Pancreas (tissue), 10 donors: ENCODE data around the gene NACC2. TPM values are rescaled to one million over a fixed set of nuclear protein-coding genes. Genes with fewer than 3 reads are reported as not detected.

Experiments used
- ATAC-seq, 4 donors: fragments of 200-7000 bp; cut with Tn5 transposase; one replicate each; pipeline versions ENCODE4 v1.8.0 to v1.9.1; 2020; ENCODE audit warnings: mild to moderate bottlenecking in 4 of 4, moderate library complexity in 4 of 4
- DNase-seq, 6 donors: peaks; one replicate each; pipeline ENCODE4 v3.0.0-alpha.2; 2020
- FAIRE-seq: peaks from 2 replicates; lab custom pipeline; 2012; peaks lifted over from hg19 to GRCh38; lab: Jason Lieb, UNC
- H3K27ac ChIP-seq, 4 donors: fragments of 200-600 bp; sonication (generic); 1 replicate in 3 of 4; 2 replicates in 1 of 4; pipeline versions ENCODE4 v1.5.0 to v1.8.0; 2020
- H3K27me3 ChIP-seq, 4 donors: fragments of 200-600 bp; one replicate each; pipeline ENCODE4 v1.8.0; 2021
- H3K36me3 ChIP-seq, 3 donors: fragments of 200-600 bp; sonication (generic) in 1 of 3; one replicate each; pipeline versions ENCODE4 v1.5.0 to v1.8.0; 2020 to 2021
- H3K4me1 ChIP-seq, 3 donors: fragments of 200-600 bp; one replicate each; pipeline ENCODE4 v1.8.0; 2021
- H3K4me3 ChIP-seq, 4 donors: fragments of 200-600 bp; sonication (generic) in 2 of 4; one replicate each; pipeline versions ENCODE4 v1.5.0 to v1.8.0; 2020 to 2021
- H3K9me3 ChIP-seq, 4 donors: fragments of 200-600 bp; one replicate each; pipeline ENCODE4 v1.8.0; 2021
- CTCF ChIP-seq, 4 donors: fragments of 200-600 bp; sonication (generic) in 3 of 4; IDR thresholded peaks; one replicate each; pipeline versions ENCODE4 v1.5.0 to v1.8.0; 2021; ENCODE audit warnings: antibody characterized with exemption in 4 of 4
- WGBS, 2 donors: extraction: QIAGEN DNeasy Blood & Tissue Kit; methylation state at CpG; one replicate each; pipeline ENCODE4 v1.1.7; 2013; 5-methylcytosine and 5-hydroxymethylcytosine counted together
- intact Hi-C, 3 donors: fragments of 100-400 bp; cut with DNase I; formaldehyde crosslinking; loops; one replicate each; pipeline versions ENCODE4 v1.11.1 to v1.14.2; 2022
- polyA plus RNA-seq, 2 donors: library from polyadenylated mRNA; stranded (reverse); fragments of 200-250 nt; gene quantifications; one replicate each; pipeline ENCODE4 v1.2.3, GENCODE V29; 2013
- total RNA-seq, 6 donors: library from RNA; stranded (reverse); fragmentation: NEBNext Ultra II Directional in 4 of 6; extraction: Animal tissue kit (Norgen Biotek cat#: 25700) in 4 of 6; gene quantifications; one replicate each; pipeline versions ENCODE4 v1.2.1 to v1.2.4, GENCODE V29; 2021 to 2023
- donor health status: healthy with polysubstance abuse.
- donor health status: DM: no; HTN: no; CAD: no; lungs with moderate emphysema.
- donor health status: DM: no; HTN: no; CAD: no.
- donor health status: control.
- donor health status: control.
- donor health status: Bipolar disorder and iron deficiency.
- donor health status: DM: yes; HTN: yes; CAD: no.
- donor health status: DM: no; HTN: no; CAD: no.
- donor health status: DM: no; HTN: no; CAD: no.
- donor health status: DM: yes; HTN: yes; CAD: no.

Gene NACC2
- total and polyA plus RNA-seq, 8 donors: 4.3 to 12.4 (median 8.2) TPM

GRCh38 chr9:136024696-136025316 is 70.3 kb downstream of the NACC2 start:
- no peaks in the 10 kb centered on the region for H3K36me3 ChIP-seq
- 77 to 78% methylated on average over 16 of the region's 16 CpGs for WGBS, 2 donors
- ATAC-seq (no peak), DNase-seq (peak in 2 of 6 donors; percentile 1 to 32), FAIRE-seq (no peak)
- intact Hi-C loops: no loop called here
- peaks cover 0 to 11% (median 0%) of the 10 kb centered on the region in 3 donors for H3K4me1 ChIP-seq
- H3K27ac ChIP-seq: no peak overlapping the region
- no peak overlapping the region for H3K4me3 ChIP-seq
- no peaks in the 10 kb centered on the region for H3K27me3 ChIP-seq
- H3K9me3 ChIP-seq: no peaks in the 10 kb centered on the region
- no peak for TF ChIP-seq CTCF (IDR thresholded peaks at IDR 0.05)

GRCh38 chr9:136024286-136024685 is 70.8 kb downstream of the NACC2 start:
- Histone ChIP-seq H3K36me3 (no peaks in the 10 kb centered on the region), H3K9me3 (no peaks in the 10 kb centered on the region), H3K27me3 (no peaks in the 10 kb centered on the region), H3K27ac (no peak overlapping the region), H3K4me3 (no peak overlapping the region), H3K4me1 (peaks cover 0 to 11% (median 0%) of the 10 kb centered on the region in 3 donors)
- WGBS, 2 donors: 73 to 75% methylated on average over 2 of the region's 2 CpGs
- ATAC-seq (no peak), DNase-seq (peak in 1 of 6 donors; percentile 1), FAIRE-seq (no peak)
- intact Hi-C loops: no loop called here
- TF ChIP-seq CTCF (IDR thresholded peaks at IDR 0.05): no peak

- DNase-seq (peak in 4 of 6 donors; percentile 12 to 51 (median 27)), FAIRE-seq (no peak), ATAC-seq (peak in 2 of 4 donors; percentile 30 to 35)
- H3K9me3 ChIP-seq: no peaks in the 10 kb centered on the region
- 73 to 79% methylated on average over 16 of the region's 16 CpGs for WGBS, 2 donors
- no peak overlapping the region for H3K27ac ChIP-seq
- H3K27me3 ChIP-seq: no peaks in the 10 kb centered on the region
- intact Hi-C loops: no loop called here
- H3K36me3 ChIP-seq: no peaks in the 10 kb centered on the region
- TF ChIP-seq CTCF (IDR thresholded peaks at IDR 0.05): no peak
- H3K4me1 ChIP-seq: peaks cover 0 to 11% (median 0%) of the 10 kb centered on the region in 3 donors
- H3K4me3 ChIP-seq: no peak overlapping the region
Measured at GRCh38 chr9:136023410-136024225, 71.5 kb downstream of the NACC2 start.

GRCh38 chr9:136022731-136023409 is 72.2 kb downstream of the NACC2 start:
- no peak for ATAC-seq
- no peak overlapping the region for H3K27ac ChIP-seq
- WGBS, 2 donors: 91 to 93% methylated on average over 22 of the region's 22 CpGs
- peaks cover 0 to 11% (median 0%) of the 10 kb centered on the region in 3 donors for H3K4me1 ChIP-seq
- H3K27me3 ChIP-seq: no peaks in the 10 kb centered on the region
- intact Hi-C loops: no loop called here
- no peak for FAIRE-seq
- no peaks in the 10 kb centered on the region for H3K36me3 ChIP-seq
- H3K4me3 ChIP-seq: no peak overlapping the region
- no peaks in the 10 kb centered on the region for H3K9me3 ChIP-seq
- DNase-seq: peak in 4 of 6 donors; percentile 0 to 48 (median 31)
- TF ChIP-seq CTCF (IDR thresholded peaks at IDR 0.05): no peak
